Neuronal stem cell (in vitro differentiated cells): ENCODE measurements around the gene YY1.

Experiments
- DNase-seq: peaks from one replicate; pipeline ENCODE4 v3.0.0-alpha.2; 2013; ENCODE audit warnings: low spot score
- H2AFZ ChIP-seq: one replicate; pipeline ENCODE4 v1.6.1; 2013; ENCODE audit warnings: mild to moderate bottlenecking, low read length, inconsistent platforms
- H2AK5ac ChIP-seq: 2 replicates; pipeline ENCODE4 v1.6.1; 2013; ENCODE audit warnings: low read depth, mild to moderate bottlenecking, inconsistent platforms, low read length, moderate library complexity, mixed read lengths
- H2BK120ac ChIP-seq: 2 replicates; pipeline ENCODE4 v1.6.1; 2013; ENCODE audit warnings: low read depth, mild to moderate bottlenecking, inconsistent platforms, low read length, moderate library complexity, mixed read lengths
- H2BK12ac ChIP-seq: one replicate; pipeline ENCODE4 v1.6.1; 2013; ENCODE audit warnings: low read length, inconsistent platforms
- H2BK15ac ChIP-seq: 2 replicates; pipeline ENCODE4 v1.6.1; 2013; ENCODE audit warnings: mild to moderate bottlenecking, low read length, inconsistent platforms, mixed read lengths
- H2BK5ac ChIP-seq: one replicate; pipeline ENCODE4 v1.6.1; 2013; ENCODE audit warnings: inconsistent platforms, mild to moderate bottlenecking, low read length, moderate library complexity
- H3K14ac ChIP-seq: one replicate; pipeline ENCODE4 v1.6.1; 2013; ENCODE audit warnings: low read length, inconsistent platforms
- H3K18ac ChIP-seq: 2 replicates; pipeline ENCODE4 v1.6.1; 2013; ENCODE audit warnings: low read length, inconsistent platforms
- H3K23ac ChIP-seq: 2 replicates; pipeline ENCODE4 v1.6.1; 2013; ENCODE audit warnings: low read depth, mild to moderate bottlenecking, mixed read lengths, low read length, inconsistent platforms; ENCODE audit not compliant: poor library complexity
- H3K27ac ChIP-seq: replicated peaks from 3 replicates; pipeline ENCODE4 v1.5.1; 2013; ENCODE audit warnings: low read length, inconsistent platforms
- H3K27me3 ChIP-seq, 3 experiments: 2 replicates each; pipeline ENCODE4 v1.6.1; 2013; ENCODE audit warnings: low read length in 3 of 3, mild to moderate bottlenecking in 2 of 3, inconsistent platforms in 1 of 3, low read depth in 1 of 3, mixed read lengths in 1 of 3, moderate library complexity in 1 of 3; ENCODE audit not compliant: control insufficient read depth in 3 of 3, insufficient read depth in 3 of 3
- H3K36me3 ChIP-seq, 2 donors: replicated peaks in 1 of 2; 2 replicates each; pipeline ENCODE4 v1.6.1; 2013; ENCODE audit warnings: low read length in 2 of 2; ENCODE audit not compliant: control insufficient read depth in 2 of 2, insufficient read depth in 2 of 2
- H3K4ac ChIP-seq: 2 replicates; pipeline ENCODE4 v1.6.1; 2013; ENCODE audit warnings: inconsistent platforms, mild to moderate bottlenecking, low read length, moderate library complexity
- H3K4me1 ChIP-seq, 2 donors: 1 replicate in 1 of 2; 2 replicates in 1 of 2; pipeline ENCODE4 v1.6.1; 2013; ENCODE audit warnings: low read length in 2 of 2, low read depth in 1 of 2; ENCODE audit not compliant: control insufficient read depth in 2 of 2, insufficient read depth in 1 of 2
- H3K4me2 ChIP-seq: one replicate; pipeline ENCODE4 v1.6.1; 2013; ENCODE audit warnings: mild to moderate bottlenecking, low read length, inconsistent platforms; ENCODE audit not compliant: insufficient read depth, poor library complexity, severe bottlenecking
- H3K4me3 ChIP-seq, 2 donors: 2 replicates each; pipeline ENCODE4 v1.5.1; 2013; ENCODE audit warnings: low read length in 2 of 2, mild to moderate bottlenecking in 2 of 2, inconsistent platforms in 1 of 2, moderate library complexity in 1 of 2
- H3K79me1 ChIP-seq: one replicate; pipeline ENCODE4 v1.6.1; 2013; ENCODE audit warnings: low read depth, mild to moderate bottlenecking, inconsistent platforms, low read length, moderate library complexity
- H3K9ac ChIP-seq: one replicate; pipeline ENCODE4 v1.6.1; 2013; ENCODE audit warnings: mild to moderate bottlenecking, low read depth, low read length, inconsistent platforms; ENCODE audit not compliant: poor library complexity
- H3K9me3 ChIP-seq, 2 donors: replicated peaks in 1 of 2; 2 replicates each; pipeline versions ENCODE3 to v1.6.1; 2013; ENCODE audit warnings: low read length in 2 of 2, mild to moderate bottlenecking in 2 of 2, inconsistent platforms in 1 of 2, low read depth in 1 of 2, mixed read lengths in 1 of 2, moderate library complexity in 1 of 2; ENCODE audit not compliant: control insufficient read depth in 2 of 2, insufficient read depth in 1 of 2
- H4K8ac ChIP-seq: one replicate; pipeline ENCODE4 v1.6.1; 2013; ENCODE audit warnings: low read depth, mild to moderate bottlenecking, inconsistent platforms, low read length, moderate library complexity
- H4K91ac ChIP-seq: one replicate; pipeline ENCODE4 v1.6.1; 2013; ENCODE audit warnings: low read length, low read depth, mild to moderate bottlenecking, inconsistent platforms; ENCODE audit not compliant: poor library complexity
- WGBS, 2 donors: extraction: QIAGEN DNeasy Blood & Tissue Kit; methylation state at CpG; one replicate each; pipeline ENCODE4 v1.1.7; 2013; ENCODE audit warnings: missing lambda C conversion rate in 2 of 2, mixed read lengths in 1 of 2; ENCODE audit not compliant: insufficient read length in 2 of 2, insufficient replicate concordance in 1 of 2; ENCODE audit errors: extremely low coverage in 2 of 2; 5-methylcytosine and 5-hydroxymethylcytosine counted together

The YY1 gene

DNA sequence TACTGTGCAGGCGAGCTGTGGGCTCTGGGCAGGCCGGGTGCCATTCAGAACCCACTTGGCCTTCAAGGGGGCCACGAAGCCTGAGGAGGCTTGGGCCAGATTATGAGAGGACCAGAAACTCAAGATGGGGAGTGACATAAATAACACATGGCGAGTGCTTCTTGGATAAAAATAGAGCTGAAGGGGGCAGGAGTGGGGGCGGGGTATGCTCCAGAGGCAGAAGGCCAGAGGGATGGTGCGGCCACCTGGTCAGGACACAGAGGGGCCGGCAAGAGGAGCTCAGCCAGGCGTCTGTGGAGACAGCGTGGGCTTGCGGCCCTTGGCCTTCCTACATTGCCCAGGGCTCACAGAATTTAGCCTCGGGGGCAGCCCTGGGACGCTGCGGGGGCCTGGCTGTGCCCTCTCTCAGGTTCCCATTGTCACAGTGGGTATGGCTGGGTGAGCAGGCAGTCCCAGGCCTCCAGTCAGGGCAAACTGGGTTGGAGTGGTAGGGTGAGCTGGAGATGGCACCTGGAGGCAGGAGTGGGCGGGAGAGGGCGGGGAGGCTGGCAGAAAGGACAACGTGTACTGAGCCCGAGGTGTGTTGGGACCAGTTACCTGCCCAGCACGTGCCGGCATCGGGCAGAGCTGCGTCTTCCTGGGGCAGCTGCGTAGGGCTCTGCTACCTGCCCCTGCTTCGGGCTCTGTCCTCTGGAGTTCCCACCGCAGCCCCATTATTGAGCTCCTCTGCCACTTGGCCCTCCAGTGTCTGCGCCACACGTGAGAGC lies 74.7 kb downstream of the YY1 start:
- no peak for DNase-seq
- H3K4ac ChIP-seq: no peak overlapping the region
- H2BK12ac ChIP-seq: peak overlapping the region; percentile 6
- WGBS, 2 donors: no CpG with 5 or more reads among the region's 26 CpGs
- H3K9ac ChIP-seq: no peak overlapping the region
- peak overlapping the region; percentile 78 for H3K18ac ChIP-seq
- H2BK120ac ChIP-seq: no peak overlapping the region
- H4K91ac ChIP-seq: no peak overlapping the region
- H3K4me2 ChIP-seq: no peak overlapping the region
- no peak overlapping the region for H2AFZ ChIP-seq
- peak overlapping the region; percentile 75 for H3K14ac ChIP-seq
- H3K4me1 ChIP-seq: peaks cover 14 to 17% of the 10 kb centered on the region in 2 donors
- peaks cover 2% of the 10 kb centered on the region for H3K79me1 ChIP-seq
- H3K4me3 ChIP-seq: no peak overlapping the region
- peak overlapping the region; percentile 82 for H2AK5ac ChIP-seq
- no peaks in the 10 kb centered on the region for H3K27me3 ChIP-seq
- no peak overlapping the region for H2BK5ac ChIP-seq
- H3K36me3 ChIP-seq: no peaks in the 10 kb centered on the region
- peak overlapping the region; percentile 71 for H2BK15ac ChIP-seq
- no peak overlapping the region for H4K8ac ChIP-seq
- no peak overlapping the region for H3K23ac ChIP-seq
- H3K9me3 ChIP-seq: no peaks in the 10 kb centered on the region
- no peak overlapping the region for H3K27ac ChIP-seq

DNA sequence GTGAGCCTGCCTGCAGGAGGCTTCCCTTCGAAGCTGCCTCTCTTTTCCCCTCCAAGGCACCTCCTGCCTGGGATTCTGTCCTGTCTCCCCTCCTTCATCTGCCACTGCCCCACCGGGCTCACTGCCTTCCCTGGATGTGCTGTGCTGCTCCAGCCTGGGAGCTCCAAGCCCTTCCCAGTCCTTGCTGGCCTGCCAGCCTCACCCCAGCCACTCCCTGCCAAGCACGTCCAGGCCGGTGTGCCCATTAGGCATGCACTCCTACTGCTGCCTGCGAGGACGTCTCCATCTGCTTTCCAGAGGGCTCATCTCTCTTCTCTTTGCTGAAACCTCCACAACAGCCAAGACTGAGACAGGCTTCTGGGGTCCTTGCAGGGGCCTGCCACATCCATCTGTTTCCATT lies 75.8 kb downstream of the YY1 start:
- Histone ChIP-seq H4K8ac (peak overlapping the region; percentile 52), H3K4ac (no peak overlapping the region), H3K79me1 (peaks cover 2% of the 10 kb centered on the region), H3K27me3 (no peaks in the 10 kb centered on the region), H4K91ac (no peak overlapping the region), H3K9me3 (no peaks in the 10 kb centered on the region), H2AFZ (peak overlapping the region; percentile 64), H3K27ac (no peak overlapping the region), H2BK12ac (peak overlapping the region; percentile 12), H2BK15ac (no peak overlapping the region), H3K4me2 (no peak overlapping the region), H3K36me3 (no peaks in the 10 kb centered on the region), H3K4me3 (no peak overlapping the region), H3K9ac (no peak overlapping the region), H3K4me1 (peaks cover 6 to 11% of the 10 kb centered on the region in 2 donors), H3K14ac (no peak overlapping the region), H2AK5ac (peak overlapping the region; percentile 80), H3K23ac (no peak overlapping the region), H2BK5ac (no peak overlapping the region), H3K18ac (no peak overlapping the region), H2BK120ac (no peak overlapping the region)
- no CpG with 5 or more reads among the region's 6 CpGs for WGBS, 2 donors
- no peak for DNase-seq

DNA sequence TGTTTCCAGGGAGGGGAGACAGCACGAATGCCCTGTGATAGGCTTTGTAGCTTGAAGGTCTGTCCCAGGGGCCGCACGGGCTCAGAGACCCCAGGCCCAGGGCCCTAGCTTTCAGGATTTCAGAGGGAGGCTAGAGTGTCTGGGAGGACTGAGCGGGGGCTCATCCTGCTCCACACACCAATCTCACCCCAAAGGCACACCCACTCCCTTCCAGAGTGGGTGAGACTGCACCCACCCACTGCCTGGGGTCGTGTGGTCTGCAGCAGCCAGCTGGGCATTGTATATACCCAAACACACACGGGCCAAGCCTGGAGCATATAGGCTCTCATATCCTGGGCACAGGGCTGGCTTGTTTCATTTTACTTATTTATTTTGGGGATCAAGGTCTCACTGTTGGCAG lies 78.4 kb downstream of the YY1 start:
- Histone ChIP-seq H4K91ac (no peak overlapping the region), H3K9ac (no peak overlapping the region), H3K79me1 (no peaks in the 10 kb centered on the region), H3K36me3 (no peaks in the 10 kb centered on the region), H3K9me3 (no peaks in the 10 kb centered on the region), H3K4me2 (no peak overlapping the region), H2AFZ (no peak overlapping the region), H3K4me1 (peaks cover 4% of the 10 kb centered on the region in 2 donors), H2AK5ac (no peak overlapping the region), H3K27ac (no peak overlapping the region), H4K8ac (no peak overlapping the region), H2BK120ac (no peak overlapping the region), H2BK15ac (no peak overlapping the region), H2BK5ac (no peak overlapping the region), H3K4me3 (no peak overlapping the region), H3K4ac (no peak overlapping the region), H2BK12ac (no peak overlapping the region), H3K27me3 (peaks cover 0 to 12% (median 0%) of the 10 kb centered on the region in 3 experiments), H3K18ac (peak overlapping the region; percentile 31), H3K14ac (no peak overlapping the region), H3K23ac (no peak overlapping the region)
- WGBS, 2 donors: no CpG with 5 or more reads among the region's 6 CpGs
- no peak for DNase-seq

DNA sequence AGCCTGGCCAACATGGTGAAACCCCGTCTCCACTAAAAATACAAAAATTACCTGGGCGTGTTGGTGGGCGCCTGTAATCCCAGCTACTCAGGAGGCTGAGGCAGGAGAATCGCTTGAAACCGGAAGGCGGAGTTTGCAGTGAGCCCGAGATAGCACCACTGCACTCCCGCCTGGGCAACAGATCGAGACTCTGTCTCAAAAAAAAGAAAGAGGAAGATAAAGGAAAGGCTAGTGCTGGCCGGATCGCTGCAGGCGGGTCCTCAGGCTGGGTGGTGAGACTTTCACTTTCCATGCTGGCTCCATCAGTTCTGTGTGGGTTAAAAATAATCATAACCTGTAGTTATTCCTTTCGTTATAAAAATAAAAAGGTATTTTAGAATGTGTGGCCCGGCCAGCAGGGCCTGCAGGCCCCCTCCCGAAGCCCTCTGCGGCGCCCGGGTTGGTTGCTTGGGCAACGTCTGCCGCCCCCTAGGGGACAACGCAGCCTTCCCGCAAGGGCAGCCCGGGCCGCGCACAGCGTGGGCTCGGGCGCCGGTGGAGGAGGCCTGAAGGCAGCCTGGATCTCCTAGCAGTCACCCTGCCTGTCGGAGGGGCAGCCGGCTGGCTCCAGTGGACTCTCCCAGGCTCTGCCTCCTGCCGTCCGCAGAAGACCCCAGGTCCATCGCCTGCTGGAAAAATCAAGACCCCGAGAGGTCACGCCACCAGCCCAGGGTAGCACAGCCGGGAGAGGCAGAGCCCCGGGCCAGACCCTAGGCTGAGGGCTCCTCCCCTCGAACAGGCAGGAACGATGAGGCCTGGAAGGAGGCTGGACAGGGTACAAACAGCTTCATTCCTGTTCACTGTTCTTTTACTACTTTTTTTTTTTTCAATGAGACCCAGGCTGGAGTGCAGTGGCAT lies 79.2 kb downstream of the YY1 start:
- no peak overlapping the region for H2BK120ac ChIP-seq
- peak overlapping the region; percentile 42 for H2AK5ac ChIP-seq
- no peak overlapping the region for H3K4me3 ChIP-seq
- no peak overlapping the region for H3K27ac ChIP-seq
- H3K18ac ChIP-seq: peak overlapping the region; percentile 75
- peak overlapping the region; percentile 79 for H2AFZ ChIP-seq
- no peak for DNase-seq
- no peak overlapping the region for H2BK5ac ChIP-seq
- WGBS, 2 donors: no CpG with 5 or more reads among the region's 40 CpGs
- peak overlapping the region; percentile 80 for H2BK15ac ChIP-seq
- H3K23ac ChIP-seq: no peak overlapping the region
- H3K9ac ChIP-seq: peak overlapping the region; percentile 40
- H4K8ac ChIP-seq: peak overlapping the region; percentile 96
- no peaks in the 10 kb centered on the region for H3K9me3 ChIP-seq
- no peak overlapping the region for H3K4ac ChIP-seq
- H2BK12ac ChIP-seq: no peak overlapping the region
- peaks cover 1 to 3% of the 10 kb centered on the region in 2 donors for H3K4me1 ChIP-seq
- no peaks in the 10 kb centered on the region for H3K36me3 ChIP-seq
- no peaks in the 10 kb centered on the region for H3K79me1 ChIP-seq
- no peak overlapping the region for H4K91ac ChIP-seq
- peaks cover 0 to 20% (median 0%) of the 10 kb centered on the region in 3 experiments for H3K27me3 ChIP-seq
- H3K14ac ChIP-seq: no peak overlapping the region
- no peak overlapping the region for H3K4me2 ChIP-seq
